NCI-H1417 treated with DMSO at 0.1 percent for 48 hours (cell line): Measurements from ENCODE around the gene PHOSPHO1.

Experiments
- DNase-seq: peaks from one replicate; lab custom pipeline; 2025; lab: John Stamatoyannopoulos, UW

Gene PHOSPHO1

DNA sequence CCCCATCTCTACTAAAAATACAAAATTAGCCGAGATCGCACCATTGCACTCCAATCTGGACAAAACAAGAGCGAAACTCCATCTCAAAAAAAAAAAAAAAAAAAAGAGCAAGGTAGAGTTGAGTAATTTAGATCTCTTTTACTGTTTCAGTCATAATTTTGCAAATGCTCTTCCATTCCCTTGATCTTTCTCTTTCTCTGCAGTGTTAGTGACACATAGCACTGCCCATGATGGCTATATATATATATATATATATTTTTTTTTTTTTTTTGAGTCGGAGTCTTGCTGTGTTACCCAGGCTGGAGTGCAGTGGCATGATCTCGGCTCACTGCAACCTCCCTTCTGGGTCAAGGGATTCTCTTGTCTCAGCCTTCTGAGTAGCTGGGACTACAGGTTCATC, 12.2 kb upstream of the PHOSPHO1 start:
- DNase-seq, result no peak

DNA sequence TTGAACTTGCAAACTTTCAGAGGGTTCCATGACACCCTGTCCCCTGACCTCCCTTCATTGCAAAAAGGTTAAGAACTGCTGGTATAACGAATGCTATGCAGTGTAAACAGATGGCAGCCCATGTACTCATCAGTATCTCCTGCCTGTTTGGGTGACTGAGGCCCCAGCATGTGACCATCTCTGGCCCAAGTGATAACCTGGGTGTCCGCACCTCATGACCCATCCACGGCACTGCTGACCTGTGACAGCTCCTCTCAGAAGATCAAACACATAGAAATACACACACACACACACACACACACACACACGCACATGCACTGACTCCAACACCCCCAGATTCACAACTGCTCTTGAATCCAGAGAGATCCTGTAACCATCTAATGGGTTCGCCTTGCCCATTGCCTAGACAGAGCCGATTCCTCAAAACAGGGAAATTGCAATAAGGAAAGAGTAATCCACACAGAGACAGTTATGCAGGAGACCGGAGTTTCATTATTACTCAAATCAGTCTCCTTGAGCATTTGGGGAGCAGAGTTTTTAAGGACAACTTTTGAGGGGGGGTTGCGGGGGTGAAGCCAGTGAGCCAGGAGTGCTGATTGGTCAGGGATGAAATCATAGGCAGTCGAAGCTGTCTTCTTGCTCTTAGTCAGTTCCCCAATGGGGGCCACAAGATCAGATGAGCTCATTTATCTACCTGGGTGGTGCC, 11.3 kb upstream of the PHOSPHO1 start:
- DNase-seq, result no peak

DNA sequence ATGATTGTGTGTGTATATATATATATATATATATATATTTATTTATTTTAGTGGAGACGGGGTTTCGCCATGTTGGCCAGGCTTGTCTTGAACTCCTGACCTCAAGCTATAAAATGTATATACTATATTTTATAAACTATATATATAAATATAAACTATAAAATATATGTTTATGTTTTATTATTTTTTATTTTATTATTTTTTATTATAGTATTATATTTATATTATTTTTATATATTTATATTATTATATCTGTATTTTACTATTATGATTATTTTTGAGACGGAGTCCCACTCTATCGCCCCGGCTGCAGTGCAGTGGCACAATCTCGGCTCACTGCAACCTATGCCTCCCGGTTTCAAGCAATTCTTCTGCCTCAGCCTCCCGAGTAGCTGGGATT, 10.5 kb upstream of the PHOSPHO1 start:
- no peak for DNase-seq

DNA sequence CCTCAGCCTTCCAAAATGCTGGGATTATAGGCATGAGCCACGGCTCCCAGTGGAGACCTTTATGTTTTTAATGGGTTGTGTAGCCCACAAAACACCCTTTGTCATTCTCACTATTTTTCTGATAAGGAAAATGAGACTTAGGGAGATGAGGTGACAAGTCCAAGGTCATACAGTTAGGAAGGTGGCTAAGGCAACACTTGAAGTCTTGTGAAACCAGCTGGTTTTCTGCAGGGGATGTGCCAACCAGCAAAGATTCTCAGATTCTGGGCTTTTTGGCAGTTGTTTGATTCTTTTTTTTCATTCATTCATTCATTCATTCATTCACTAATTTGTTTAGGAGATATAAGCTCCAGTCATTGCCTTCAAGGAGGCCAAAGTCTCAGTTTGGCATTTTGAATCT, 10.0 kb upstream of the PHOSPHO1 start:
- no peak for DNase-seq

DNA sequence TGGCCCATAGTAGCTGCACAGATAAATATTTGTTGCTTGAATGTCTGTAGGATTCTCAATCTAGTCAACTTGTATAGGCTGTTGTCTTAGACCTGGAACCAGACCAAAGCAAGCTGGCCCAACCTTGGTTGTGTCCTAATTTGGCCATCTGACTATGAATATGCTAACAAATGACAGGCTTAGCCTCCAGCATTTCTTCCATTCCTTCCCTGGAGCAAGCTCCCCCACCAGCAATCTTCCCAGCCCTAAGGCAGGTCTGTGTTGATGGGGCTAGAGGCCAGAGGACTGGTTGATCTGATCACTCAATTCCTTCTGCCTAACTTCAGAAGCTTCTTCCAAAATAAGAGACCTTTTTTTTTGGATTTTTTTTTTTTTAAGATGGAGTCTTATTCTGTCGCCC, 9.4 kb upstream of the PHOSPHO1 start:
- DNase-seq, result no peak

DNA sequence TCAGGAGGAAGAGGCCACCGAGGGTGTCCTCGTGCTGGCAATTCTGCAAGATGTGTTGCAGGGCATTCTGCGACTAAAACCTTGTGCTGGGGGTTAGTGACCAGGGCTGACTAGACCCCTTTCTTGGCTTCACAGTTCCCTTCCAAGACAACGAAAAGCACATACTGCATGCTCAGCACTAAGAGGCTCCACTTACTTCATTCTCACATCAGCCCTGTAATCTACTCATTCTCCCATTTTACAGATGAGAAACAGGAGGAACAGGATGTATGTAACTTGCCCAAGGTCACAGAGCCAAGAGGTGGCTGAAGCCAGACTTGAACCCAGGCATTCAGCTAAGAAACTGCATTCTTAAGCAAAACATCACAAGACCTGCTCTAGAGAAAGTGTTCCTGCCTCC, 5.3 kb upstream of the PHOSPHO1 start:
- no peak for DNase-seq

DNA sequence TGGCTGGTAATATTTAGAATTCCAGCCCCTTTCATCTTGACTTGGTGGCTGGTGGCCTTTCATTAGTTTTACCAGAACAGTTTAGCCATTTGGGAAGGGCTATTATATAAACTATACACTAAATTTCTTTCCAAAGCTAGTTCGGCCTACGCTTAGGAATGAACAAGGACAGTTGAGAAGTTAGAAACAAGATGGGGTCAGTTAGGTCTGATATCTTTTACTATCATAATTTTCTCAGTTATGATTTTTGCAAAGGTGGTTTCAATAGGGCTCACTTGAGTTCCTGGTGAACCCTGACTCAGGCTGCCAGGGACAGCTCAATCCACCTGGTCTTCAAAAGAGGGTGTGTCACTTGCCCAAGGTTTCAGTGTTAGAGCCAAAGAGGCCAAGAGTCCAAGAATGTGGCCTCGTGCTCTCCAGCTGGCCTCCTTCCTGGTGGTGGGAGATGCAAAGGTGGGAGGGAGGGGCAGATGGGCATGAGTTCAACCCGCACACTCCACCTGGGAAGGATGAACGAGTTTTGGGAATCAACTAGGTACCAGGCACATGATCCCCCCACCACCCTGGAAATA, 4.0 kb upstream of the PHOSPHO1 start:
- no peak for DNase-seq

DNA sequence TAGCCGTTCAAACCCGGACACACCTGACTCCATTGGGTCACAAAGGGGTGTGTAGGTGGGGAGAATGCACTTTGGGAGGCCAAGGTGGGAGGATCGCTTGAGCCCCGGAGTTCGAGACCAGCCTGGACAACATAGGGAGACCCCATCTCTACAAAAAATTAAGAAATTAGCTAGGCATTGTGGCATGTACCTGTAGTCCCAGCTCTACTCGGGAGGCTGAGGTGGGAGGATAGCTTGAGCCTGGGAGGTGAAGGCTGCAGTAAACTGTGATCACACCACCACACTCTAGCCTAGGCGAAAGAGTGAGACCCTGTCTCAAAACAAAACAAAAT, 942 bp upstream of the PHOSPHO1 start:
- no peak for DNase-seq

DNA sequence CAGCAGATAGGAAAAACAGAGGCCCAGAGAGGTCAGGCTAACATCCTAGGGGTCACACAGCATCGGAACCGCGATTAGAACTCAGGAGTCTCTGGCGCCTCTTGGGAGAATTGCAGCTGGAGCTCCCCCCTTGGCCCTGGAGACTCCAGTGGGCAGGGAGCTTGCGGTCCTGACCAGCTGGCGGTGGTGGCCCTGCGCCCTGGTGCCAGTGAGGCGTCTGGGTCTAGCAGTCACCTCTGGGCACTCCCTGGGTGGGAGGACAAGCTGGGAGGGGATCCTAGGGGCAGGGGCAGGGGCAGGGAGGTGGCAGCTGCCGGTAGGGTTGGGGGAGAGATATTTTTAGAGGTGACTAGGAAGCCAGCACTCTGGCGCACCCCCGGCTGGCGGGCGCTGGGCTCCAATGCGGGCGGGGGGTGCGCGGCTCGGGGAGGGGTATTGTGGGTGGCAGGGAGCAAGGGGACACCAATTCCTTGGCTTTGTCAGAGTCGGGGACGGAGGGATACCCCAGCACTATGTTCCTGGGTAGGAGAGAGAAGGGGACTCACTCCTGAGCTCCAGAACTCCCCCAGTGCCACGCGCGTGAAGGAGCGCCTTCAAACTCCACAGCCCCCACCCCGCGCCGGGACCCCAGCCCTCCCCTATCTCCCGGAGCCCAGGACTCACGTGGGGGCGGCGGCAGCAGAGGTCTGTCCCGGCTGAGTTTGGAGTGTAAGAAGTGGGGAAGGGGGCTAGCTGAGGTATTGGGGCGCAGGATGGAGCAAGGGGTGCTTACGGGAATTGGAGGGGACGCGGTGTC, 584 bp downstream of the PHOSPHO1 start:
- DNase-seq, result no peak

DNA sequence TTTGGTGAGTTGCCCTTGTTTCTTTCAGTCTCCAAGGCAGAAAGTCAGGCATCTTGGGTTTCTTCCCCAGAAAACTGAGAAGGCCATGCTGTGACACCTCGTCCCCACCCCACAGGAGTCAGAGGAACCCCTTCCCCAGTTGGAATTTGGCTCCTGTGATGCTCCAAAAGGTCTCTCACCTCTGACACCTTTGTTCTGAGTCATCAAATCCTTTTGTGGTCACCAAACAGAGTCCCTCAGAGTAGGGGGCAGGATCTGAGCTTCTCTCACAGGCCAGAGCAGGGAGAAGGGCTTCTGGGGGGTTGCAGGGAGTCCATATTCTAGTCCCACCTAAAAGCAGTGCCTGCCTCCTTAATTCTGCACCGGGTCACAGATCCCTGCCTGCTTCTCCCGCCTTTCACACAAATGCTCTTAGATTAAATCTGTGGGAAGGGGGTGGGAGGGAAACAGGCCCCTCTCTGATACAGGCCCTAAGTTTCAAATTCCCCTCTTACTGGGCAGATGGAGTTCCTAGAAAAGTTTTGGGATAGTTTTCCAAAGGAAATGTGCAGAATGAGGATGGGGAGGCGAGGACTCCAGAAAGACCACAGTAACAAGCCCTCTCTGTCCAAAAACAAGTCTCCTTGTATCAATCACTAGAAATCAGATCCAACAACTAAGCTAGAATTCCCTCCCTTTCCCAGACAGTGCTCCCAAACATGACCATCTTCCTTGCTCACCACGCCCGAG, 1.3 kb downstream of the PHOSPHO1 start:
- no peak for DNase-seq

DNA sequence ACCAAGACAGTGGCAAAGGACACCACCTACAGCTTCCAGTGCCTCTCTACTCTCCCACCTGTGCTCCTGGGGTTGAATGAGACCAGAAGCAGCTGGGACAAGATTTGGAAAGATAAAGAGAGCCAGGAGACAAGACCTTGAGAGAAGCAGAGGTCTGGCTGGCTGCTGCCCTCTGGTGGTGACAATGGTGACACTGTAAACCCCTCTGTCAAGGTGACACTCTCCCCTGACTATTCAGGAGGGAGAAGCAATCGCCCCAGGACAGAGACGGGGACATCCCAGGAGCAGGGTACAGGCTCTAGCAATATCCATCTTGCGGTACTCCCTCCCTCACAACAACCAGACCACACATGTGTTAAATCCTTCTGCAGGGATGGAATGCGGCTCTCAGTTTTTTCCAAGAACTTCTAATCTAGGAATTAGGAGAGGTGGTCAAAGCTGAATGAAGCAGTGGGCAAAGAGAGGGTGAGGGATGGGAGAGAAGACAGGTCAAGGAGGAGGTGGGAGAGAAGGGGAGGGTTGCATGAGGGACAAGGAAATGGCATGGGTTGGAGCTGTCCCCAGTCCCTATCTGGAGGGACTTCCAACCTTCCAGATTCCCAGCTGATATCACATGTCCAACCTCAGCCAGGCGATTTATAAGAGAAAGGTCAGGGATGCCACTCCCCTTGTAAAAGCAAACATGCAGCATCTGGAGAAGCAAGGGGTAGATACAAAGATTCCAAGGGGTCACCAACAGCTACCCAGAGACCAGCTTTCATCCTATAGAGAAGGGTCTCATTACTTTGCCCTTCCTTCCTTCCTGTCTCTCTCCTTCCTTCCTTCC, 2.9 kb downstream of the PHOSPHO1 start:
- no peak for DNase-seq

DNA sequence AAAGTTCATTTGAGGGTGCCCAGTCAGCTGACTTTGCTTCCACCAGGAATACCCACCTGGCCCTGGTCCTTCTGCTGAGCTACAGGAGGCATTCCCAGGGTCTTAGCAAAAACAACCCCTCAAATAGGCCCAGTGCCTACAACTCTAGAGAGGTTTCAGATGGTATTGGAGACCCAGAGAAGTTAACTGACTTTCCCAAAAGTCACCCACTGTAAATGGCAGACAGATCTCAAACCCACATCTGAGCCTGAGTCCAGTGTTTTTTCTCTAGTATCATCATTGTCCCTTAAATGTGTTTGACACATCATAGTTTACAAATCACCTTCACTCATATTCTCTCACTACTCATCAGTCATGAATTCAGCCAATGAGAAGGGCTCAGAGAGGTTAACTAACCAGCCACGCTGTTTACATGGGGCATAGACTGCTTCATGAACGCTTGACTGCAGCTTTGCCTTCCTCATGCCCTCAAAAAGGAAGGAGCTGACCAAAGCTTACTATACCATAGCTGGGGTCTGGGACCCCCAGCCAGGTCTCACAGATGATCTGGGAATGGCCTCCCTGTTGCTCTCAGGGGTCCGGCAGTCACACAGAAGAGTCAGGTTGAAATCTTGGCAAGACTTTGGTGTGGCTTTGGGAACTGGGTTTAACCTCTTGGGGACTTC, 3.7 kb downstream of the PHOSPHO1 start:
- DNase-seq, result no peak

DNA sequence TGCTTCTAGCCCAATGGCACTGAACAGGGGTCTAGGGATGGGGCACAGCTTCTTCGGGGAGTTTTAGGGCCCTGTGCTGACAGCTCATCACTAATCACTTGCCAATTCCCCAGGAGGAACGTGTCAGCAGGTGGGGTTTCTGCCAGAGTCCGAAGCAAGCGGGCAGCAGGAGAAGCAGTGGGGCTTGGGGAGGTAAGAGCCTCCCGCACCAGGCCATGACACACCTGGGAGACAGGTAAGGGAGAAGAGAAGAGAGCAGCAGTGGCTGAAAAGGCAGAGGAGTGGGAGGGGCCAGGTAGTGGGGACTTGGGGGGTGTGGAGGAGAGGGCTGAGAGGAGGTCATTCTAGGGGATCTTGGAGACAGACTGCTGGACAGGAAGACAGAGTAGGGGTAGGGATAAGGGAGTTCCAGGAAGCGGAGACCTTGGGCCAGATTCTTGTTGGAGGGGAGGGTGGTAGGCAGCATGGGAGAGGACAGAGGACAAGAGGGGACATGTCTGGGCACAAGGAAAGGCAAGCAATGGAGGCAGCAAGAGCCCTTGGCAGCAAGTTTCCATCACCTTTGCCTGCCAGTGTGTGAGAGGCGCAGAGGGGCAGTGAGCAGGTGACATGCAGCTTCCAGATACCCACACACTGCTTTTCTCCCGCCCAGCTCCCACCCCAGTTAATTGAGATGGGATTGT, 4.9 kb downstream of the PHOSPHO1 start:
- no peak for DNase-seq

DNA sequence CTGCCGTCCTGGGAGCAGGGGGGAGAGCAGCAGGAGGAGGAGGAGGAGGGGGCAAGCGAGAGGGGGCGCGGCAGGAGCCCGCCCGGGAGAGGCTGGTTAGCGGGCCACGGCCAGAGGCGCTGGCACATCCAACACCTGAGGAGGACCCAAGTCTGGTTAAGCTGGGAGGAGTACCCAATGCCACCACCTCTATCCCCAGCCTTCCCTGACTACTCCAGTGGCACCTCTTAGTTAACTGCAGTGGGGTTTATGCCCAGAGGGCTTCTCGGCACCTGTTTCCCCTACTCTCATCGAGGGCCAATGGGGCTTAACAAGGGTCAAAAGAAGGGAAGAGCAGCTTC, 5.6 kb downstream of the PHOSPHO1 start:
- no peak for DNase-seq

DNA sequence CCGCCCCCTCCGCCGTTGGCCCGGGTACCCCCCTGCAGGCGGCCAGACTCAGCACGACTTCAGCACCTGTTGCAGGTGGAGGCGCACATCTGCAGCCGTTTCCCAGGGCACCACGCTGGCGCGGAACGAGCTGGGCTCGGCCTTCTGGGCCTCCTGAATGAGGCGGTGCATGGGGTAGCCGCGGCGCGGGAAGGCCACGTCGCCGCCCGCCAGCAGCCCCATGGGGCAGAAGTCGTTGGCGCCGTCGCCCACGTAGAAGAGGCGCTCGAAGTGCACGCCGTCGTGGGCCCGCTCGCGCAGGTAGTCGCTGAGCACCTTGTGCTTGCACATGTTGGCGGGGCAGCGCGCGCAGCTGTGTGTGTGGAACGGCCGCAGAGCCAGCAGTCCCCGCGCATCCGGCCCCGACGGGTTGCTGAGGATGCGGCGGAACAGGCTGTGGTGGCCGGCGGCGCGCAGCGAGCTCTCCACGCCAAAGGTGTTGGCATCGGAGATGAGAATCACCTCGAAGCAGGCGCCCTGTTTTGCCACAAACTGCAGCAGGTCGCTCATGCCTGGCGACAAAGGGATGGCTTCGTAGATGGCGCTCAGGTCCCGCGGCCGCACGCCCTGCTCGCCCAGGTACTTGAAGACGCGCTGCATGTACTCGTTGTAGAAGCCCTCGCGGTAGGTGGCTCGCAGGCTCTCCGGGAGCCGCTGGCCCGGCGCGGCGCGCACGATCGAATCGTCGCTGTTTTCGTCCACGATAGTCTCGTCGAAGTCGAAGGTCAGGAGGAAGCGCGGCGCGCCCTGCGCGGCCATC, 6.2 kb downstream of the PHOSPHO1 start:
- DNase-seq, result no peak

DNA sequence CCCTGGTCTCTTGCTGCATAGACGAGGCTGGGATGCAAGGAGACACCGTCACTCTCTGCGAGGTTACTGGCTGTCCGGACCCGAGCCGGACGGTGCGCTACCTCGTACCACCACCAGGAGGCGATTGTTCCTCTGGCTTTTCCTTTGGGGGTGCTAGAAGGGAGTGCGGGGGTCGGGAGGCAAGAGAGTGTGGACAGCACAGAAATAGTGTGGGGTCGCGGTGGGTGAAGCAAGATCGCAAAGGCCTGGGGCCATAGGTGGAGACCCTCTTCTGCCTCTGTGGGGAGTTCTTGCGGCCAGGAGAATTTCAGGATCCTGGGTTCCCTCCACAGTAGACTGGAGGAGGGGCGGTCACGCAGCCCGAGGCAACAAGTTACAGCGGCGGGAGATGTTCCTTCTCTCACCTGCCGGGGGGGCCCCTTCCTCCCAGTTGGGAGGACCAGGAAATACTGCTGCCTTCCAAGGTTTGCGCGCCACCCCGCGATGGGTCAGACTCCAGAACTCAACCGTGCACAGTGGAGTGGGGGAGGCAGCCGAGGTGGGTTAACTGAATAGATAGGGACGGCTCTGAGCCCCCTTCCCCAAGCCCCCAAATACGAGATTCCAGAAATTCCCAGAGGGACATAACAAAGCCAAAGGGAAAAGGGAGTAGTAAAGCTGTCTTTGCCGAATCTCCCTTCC, 6.9 kb downstream of the PHOSPHO1 start:
- no peak for DNase-seq

DNA sequence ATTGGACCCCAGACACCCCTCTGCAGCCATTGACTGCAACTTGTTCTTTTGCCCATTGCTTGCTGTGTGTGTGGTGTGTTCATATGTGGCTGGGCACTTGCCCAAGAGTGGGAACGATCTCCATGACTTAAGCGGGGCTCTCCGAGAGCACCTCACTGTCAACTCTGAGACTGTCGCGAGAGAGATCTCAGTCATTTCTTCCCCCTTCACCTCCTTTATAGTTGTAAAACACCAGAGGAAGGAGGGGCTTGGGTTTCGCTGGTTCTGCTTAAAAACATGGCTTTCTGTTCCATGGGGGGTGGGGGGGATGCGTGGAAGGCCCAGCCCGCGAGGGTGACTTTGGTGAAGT, 7.4 kb downstream of the PHOSPHO1 start:
- no peak for DNase-seq

DNA sequence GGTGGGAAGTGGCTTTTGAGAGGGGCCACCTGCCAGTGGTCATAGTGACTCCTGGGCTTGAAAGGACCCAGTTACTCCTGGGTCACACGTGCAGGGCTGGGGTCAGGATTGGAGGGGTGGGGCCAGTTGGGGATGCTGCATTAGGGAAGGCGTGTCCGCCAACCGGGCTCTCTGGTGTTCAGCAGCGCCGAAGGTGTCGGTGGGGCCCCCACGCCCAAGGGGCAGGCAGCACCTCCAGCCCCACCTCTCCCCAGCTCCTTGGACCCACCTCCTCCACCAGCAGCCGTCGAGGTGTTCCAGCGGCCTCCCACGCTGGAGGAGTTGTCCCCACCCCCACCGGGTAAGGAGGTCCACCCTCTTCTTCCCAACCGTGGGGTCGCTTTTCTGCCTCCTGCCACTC, 10.6 kb downstream of the PHOSPHO1 start:
- DNase-seq, result no peak
